SK-N-MC (cell line): Measurements from ENCODE around the gene PIK3CB.
A peak's percentile ranks its signal among the peaks of the same experiment; 100 is the strongest.

Source experiments
- DNase-seq: peaks from one replicate; pipeline ENCODE4 v3.0.0-alpha.2; 2011; ENCODE audit warnings: low read depth, low spot score
- H3K27ac ChIP-seq: fragments of 200-600 bp; sonication (generic); 2 replicates; pipeline ENCODE4 v1.5.1; 2016; ENCODE audit warnings: mixed run types
- H3K36me3 ChIP-seq: fragments of 200-600 bp; sonication (generic); 2 replicates; pipeline ENCODE4 v1.6.1; 2017; ENCODE audit warnings: antibody characterized with exemption, low read length, mixed read lengths; ENCODE audit not compliant: insufficient read depth
- H3K4me3 ChIP-seq: fragments of 200-600 bp; sonication (generic); 2 replicates; pipeline ENCODE4 v1.5.1; 2016
- H3K9ac ChIP-seq: fragments of 200-600 bp; sonication (generic); 2 replicates; pipeline ENCODE4 v1.8.0; 2017; ENCODE audit warnings: mixed run types, mixed read lengths; ENCODE audit not compliant: insufficient read length
- H3K9me3 ChIP-seq: fragments of 200-600 bp; sonication (generic); 2 replicates; pipeline ENCODE4 v1.6.1; 2017; ENCODE audit warnings: low read depth, mild to moderate bottlenecking, antibody characterized with exemption, low read length, moderate library complexity, mixed read lengths
- EZH2 ChIP-seq: fragments of 200-600 bp; sonication (generic); IDR thresholded peaks from one replicate; pipeline ENCODE4 v1.6.1; 2017; ENCODE audit warnings: antibody characterized with exemption
- FOXP2 ChIP-seq: optimal IDR thresholded peaks from 2 replicates; pipeline ENCODE3; 2011; ENCODE audit warnings: mild to moderate bottlenecking, moderate library complexity; ENCODE audit not compliant: insufficient read depth; ENCODE audit errors: extremely low read length, control extremely low read depth
- POLR2AphosphoS5 ChIP-seq: IDR thresholded peaks from 2 replicates; pipeline ENCODE4 v1.6.1; 2012; ENCODE audit warnings: mild to moderate bottlenecking, low read depth, low read length, borderline replicate concordance

Gene PIK3CB

GRCh38 chr3:138718849-138719248 is 115.9 kb downstream of the PIK3CB start:
- Histone ChIP-seq H3K4me3 (no peak overlapping the region), H3K9me3 (no peaks in the 10 kb centered on the region), H3K27ac (no peak overlapping the region), H3K9ac (no peak overlapping the region), H3K36me3 (no peaks in the 10 kb centered on the region)
- TF ChIP-seq EZH2 = no peak
- TF ChIP-seq FOXP2 = no peak
- no peak for TF ChIP-seq POLR2AphosphoS5
- DNase-seq = no peak

- Histone ChIP-seq H3K9me3 (no peaks in the 10 kb centered on the region), H3K27ac (no peak overlapping the region), H3K4me3 (no peak overlapping the region), H3K36me3 (0 out of 2 replicates have a peak, but pooled peaks cover 6% of the 10 kb centered on the region), H3K9ac (no peak overlapping the region)
- no peak for TF ChIP-seq FOXP2
- no peak for TF ChIP-seq EZH2
- TF ChIP-seq POLR2AphosphoS5 = no peak
- DNase-seq = no peak
Observed at GRCh38 chr3:138717348-138717747, 117.4 kb downstream of the PIK3CB start.

- H3K27ac ChIP-seq = peak overlapping the region; percentile 14; the same call in 1 of the 2 replicates
- H3K9ac ChIP-seq = no peak overlapping the region
- DNase-seq = no peak
- H3K9me3 ChIP-seq = no peaks in the 10 kb centered on the region
- 0 out of 2 replicates have a peak, but pooled peaks cover 6% of the 10 kb centered on the region for H3K36me3 ChIP-seq
- no peak for TF ChIP-seq POLR2AphosphoS5
- no peak for TF ChIP-seq EZH2
- no peak for TF ChIP-seq FOXP2
- no peak overlapping the region for H3K4me3 ChIP-seq
Observed at GRCh38 chr3:138712086-138712485, 122.6 kb downstream of the PIK3CB start.

- no peak overlapping the region for H3K4me3 ChIP-seq
- TF ChIP-seq FOXP2 (no peak), POLR2AphosphoS5 (no peak), EZH2 (no peak)
- H3K36me3 ChIP-seq = 0 out of 2 replicates have a peak, but pooled peaks cover 3% of the 10 kb centered on the region
- H3K9me3 ChIP-seq = no peaks in the 10 kb centered on the region
- no peak for DNase-seq
- no peak overlapping the region for H3K27ac ChIP-seq
- H3K9ac ChIP-seq = no peak overlapping the region
Observed at GRCh38 chr3:138705675-138706074, 129.1 kb downstream of the PIK3CB start.

- no peak for DNase-seq
- H3K9ac ChIP-seq = no peak overlapping the region
- H3K4me3 ChIP-seq = no peak overlapping the region
- TF ChIP-seq FOXP2 = no peak
- no peak for TF ChIP-seq POLR2AphosphoS5
- TF ChIP-seq EZH2 = no peak
- no peaks in the 10 kb centered on the region for H3K9me3 ChIP-seq
- H3K27ac ChIP-seq = no peak overlapping the region
- H3K36me3 ChIP-seq = no peaks in the 10 kb centered on the region
Observed at GRCh38 chr3:138696666-138697370, 137.9 kb downstream of the PIK3CB start.

- DNase-seq = no peak
- no peak for TF ChIP-seq FOXP2
- no peak for TF ChIP-seq EZH2
- no peak for TF ChIP-seq POLR2AphosphoS5
- H3K27ac ChIP-seq = no peak overlapping the region
Observed at GRCh38 chr3:138694287-138695007, 140.3 kb downstream of the PIK3CB start.

GRCh38 chr3:138692152-138692551 is 142.6 kb downstream of the PIK3CB start:
- no peak overlapping the region for H3K27ac ChIP-seq
- no peak for DNase-seq
- H3K36me3 ChIP-seq = no peaks in the 10 kb centered on the region
- TF ChIP-seq EZH2 (no peak), POLR2AphosphoS5 (no peak), FOXP2 (no peak)
- H3K9ac ChIP-seq = no peak overlapping the region
- no peaks in the 10 kb centered on the region for H3K9me3 ChIP-seq
- no peak overlapping the region for H3K4me3 ChIP-seq

More at GRCh38 chr3:138694287-138695007, 140.3 kb downstream of the PIK3CB start:
- Histone ChIP-seq H3K9ac (no peak overlapping the region), H3K4me3 (no peak overlapping the region), H3K9me3 (no peaks in the 10 kb centered on the region), H3K36me3 (no peaks in the 10 kb centered on the region)

- Histone ChIP-seq H3K9me3 (no peaks in the 10 kb centered on the region), H3K4me3 (no peak overlapping the region), H3K27ac (no peak overlapping the region), H3K9ac (no peak overlapping the region), H3K36me3 (no peaks in the 10 kb centered on the region)
- TF ChIP-seq POLR2AphosphoS5 (no peak), EZH2 (no peak), FOXP2 (no peak)
- no peak for DNase-seq
Observed at GRCh38 chr3:138691351-138691750, 143.4 kb downstream of the PIK3CB start.

GRCh38 chr3:138690036-138690435 is 144.7 kb downstream of the PIK3CB start:
- TF ChIP-seq EZH2 (no peak), POLR2AphosphoS5 (no peak), FOXP2 (no peak)
- no peak for DNase-seq
- Histone ChIP-seq H3K4me3 (no peak overlapping the region), H3K27ac (no peak overlapping the region), H3K9ac (no peak overlapping the region), H3K9me3 (no peaks in the 10 kb centered on the region), H3K36me3 (no peaks in the 10 kb centered on the region)
